WERI-Rb-1 (cell line): ENCODE data around the gene LMBRD1.

Source experiments
- DNase-seq: peaks from one replicate; pipeline ENCODE4 v3.0.0-alpha.2; 2020
- H3K27ac ChIP-seq: fragments of 250-450 bp; sonication (Bioruptor Pico); 2 replicates; pipeline ENCODE4 v1.5.1; 2020; ENCODE audit warnings: mild to moderate bottlenecking, moderate library complexity
- H3K27me3 ChIP-seq: fragments of 250-450 bp; sonication (Bioruptor Pico); 2 replicates; pipeline ENCODE4 v1.5.1; 2021; ENCODE audit warnings: mild to moderate bottlenecking, low read depth, moderate library complexity; ENCODE audit not compliant: insufficient read depth, severe bottlenecking
- H3K36me3 ChIP-seq: fragments of 250-450 bp; sonication (Bioruptor Pico); 2 replicates; pipeline ENCODE4 v1.5.1; 2020; ENCODE audit warnings: mild to moderate bottlenecking, moderate library complexity
- H3K4me3 ChIP-seq: 2 replicates; pipeline ENCODE4 v1.5.1; 2011; ENCODE audit warnings: low read depth, mild to moderate bottlenecking, control low read depth, low read length
- H3K9me3 ChIP-seq: fragments of 250-450 bp; sonication (Bioruptor Pico); 2 replicates; pipeline ENCODE4 v1.5.1; 2021; ENCODE audit warnings: mild to moderate bottlenecking, moderate library complexity; ENCODE audit not compliant: severe bottlenecking
- TF ChIP-seq, protein P1 (sequence below): IDR thresholded peaks from 2 replicates; pipeline ENCODE4 v1.5.1; 2011; ENCODE audit warnings: low read depth, mild to moderate bottlenecking, control low read depth, inconsistent platforms, low read length

LMBRD1 gene

DNA sequence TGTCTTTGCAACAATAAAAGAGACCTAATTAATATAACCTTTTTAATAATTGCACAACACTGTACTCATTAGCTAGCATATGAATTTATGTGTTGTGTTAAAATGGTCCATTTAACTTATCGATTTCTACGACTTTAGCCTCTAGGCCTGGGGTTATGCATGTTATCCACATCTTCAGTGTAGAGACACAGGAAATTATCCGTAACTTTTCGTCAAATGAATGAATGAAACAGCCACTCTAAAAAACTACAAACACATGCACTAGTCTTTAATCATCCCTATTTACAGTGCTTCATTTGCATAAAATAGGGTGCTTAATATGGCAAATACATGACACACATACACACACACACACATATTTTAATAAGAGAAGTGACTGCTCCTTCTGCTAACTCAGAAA is 22.3 kb upstream of the LMBRD1 start:
- Histone ChIP-seq H3K36me3 (no peaks in the 10 kb centered on the region), H3K9me3 (no peaks in the 10 kb centered on the region), H3K27me3 (no peaks in the 10 kb centered on the region), H3K27ac (no peak overlapping the region), H3K4me3 (no peak overlapping the region)
- no peak for DNase-seq
- TF ChIP-seq, protein P1, sequence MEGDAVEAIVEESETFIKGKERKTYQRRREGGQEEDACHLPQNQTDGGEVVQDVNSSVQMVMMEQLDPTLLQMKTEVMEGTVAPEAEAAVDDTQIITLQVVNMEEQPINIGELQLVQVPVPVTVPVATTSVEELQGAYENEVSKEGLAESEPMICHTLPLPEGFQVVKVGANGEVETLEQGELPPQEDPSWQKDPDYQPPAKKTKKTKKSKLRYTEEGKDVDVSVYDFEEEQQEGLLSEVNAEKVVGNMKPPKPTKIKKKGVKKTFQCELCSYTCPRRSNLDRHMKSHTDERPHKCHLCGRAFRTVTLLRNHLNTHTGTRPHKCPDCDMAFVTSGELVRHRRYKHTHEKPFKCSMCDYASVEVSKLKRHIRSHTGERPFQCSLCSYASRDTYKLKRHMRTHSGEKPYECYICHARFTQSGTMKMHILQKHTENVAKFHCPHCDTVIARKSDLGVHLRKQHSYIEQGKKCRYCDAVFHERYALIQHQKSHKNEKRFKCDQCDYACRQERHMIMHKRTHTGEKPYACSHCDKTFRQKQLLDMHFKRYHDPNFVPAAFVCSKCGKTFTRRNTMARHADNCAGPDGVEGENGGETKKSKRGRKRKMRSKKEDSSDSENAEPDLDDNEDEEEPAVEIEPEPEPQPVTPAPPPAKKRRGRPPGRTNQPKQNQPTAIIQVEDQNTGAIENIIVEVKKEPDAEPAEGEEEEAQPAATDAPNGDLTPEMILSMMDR, result no peak

DNA sequence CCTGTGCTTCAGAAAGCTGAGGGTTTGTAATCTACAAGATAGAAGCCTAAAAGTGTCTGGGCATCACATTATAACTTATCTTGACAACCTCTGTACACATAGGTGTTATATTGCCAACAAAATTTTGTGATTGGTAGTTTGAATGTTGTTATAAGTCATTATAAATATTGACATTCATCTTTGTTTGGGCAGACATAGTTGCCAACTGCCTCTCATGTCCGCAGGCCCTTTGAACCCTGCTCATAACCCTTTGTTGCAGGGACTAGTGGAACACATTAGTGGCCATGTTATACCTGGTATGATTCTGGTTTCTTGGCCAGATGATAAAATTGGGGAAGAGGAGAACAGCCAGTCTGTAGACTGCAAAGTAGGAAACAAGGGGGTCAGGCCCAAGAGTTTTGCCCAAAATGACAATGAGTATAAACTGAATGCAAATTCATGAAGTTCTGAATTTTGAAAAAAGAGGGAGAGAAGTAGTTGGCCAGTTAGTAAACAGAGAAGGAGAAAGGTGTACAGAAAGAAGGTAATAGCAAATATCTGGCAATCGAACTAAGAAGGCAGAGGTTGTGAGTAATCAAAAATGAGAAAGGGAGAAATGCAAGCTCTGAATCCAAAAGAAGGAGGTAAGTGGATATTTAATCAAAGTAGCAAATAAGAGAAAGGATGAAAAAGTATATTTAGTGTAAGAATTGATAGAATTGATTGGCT is 21.6 kb upstream of the LMBRD1 start:
- H3K27ac ChIP-seq, result no peak overlapping the region
- H3K9me3 ChIP-seq, result no peaks in the 10 kb centered on the region
- TF ChIP-seq, protein P1, result no peak
- DNase-seq, result no peak
- no peak overlapping the region for H3K4me3 ChIP-seq
- no peaks in the 10 kb centered on the region for H3K36me3 ChIP-seq
- no peaks in the 10 kb centered on the region for H3K27me3 ChIP-seq

DNA sequence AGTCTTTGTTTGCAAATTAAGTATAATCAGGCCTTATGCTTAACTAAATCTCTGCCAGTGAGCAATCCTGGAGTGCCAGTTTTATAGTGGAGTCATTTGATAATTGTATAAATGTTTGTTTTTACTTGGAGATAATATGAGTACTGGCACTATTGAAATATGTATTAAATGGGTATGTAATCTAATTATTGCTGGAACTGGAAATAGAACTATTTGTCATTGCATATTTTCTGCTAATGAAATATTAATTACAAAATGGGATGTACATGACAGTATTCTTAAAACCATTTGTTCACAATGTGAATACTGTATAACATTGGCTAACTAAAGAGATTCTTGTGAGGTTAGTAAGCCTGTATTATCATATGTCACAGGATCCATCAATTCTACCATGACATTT is 20.5 kb upstream of the LMBRD1 start:
- no peaks in the 10 kb centered on the region for H3K9me3 ChIP-seq
- no peak overlapping the region for H3K4me3 ChIP-seq
- DNase-seq, result no peak
- TF ChIP-seq, protein P1, result no peak
- H3K27ac ChIP-seq, result no peak overlapping the region
- no peaks in the 10 kb centered on the region for H3K27me3 ChIP-seq
- no peaks in the 10 kb centered on the region for H3K36me3 ChIP-seq

DNA sequence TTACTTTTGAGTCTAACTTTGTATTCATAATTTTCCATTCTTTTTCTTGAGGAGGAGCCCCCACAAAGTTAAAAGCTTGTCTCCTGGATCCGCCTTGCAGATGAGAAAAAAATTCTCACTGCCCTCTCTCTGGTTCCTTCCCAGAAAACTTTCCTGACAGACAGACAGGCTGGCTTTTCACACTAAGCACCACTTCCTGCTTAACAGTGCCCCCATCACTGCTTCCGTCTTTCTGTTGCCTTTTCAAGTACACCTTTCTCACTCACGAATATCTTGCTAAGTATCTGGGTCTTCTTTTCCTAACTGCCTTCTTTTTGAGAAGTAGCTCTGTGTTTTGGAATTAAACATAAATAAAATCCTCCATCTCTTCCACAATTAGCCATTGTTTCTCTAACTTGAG is 19.8 kb upstream of the LMBRD1 start:
- H3K4me3 ChIP-seq, result no peak overlapping the region
- no peak overlapping the region for H3K27ac ChIP-seq
- H3K27me3 ChIP-seq, result no peaks in the 10 kb centered on the region
- DNase-seq, result no peak
- H3K9me3 ChIP-seq, result no peaks in the 10 kb centered on the region
- H3K36me3 ChIP-seq, result no peaks in the 10 kb centered on the region
- TF ChIP-seq, protein P1, result no peak

DNA sequence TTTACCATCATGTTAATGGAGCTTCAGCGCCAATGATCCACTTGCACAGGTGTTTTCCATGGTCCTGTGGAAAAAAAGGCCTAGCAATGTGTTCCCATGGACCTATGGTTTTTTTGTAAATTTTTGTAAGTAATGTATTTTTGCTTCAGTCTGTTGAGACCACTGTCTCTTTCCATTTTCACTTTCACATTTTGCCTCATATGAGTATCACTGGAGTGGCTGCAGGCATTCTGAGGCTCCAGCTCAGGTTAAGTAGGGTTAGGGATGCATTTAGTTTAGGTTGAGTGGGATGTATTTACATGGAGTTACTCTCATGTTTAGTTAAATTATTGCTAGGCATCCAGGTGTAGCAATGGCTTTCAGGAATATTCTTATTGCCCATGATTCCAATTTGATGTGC is 19.2 kb upstream of the LMBRD1 start:
- no peak for DNase-seq
- Histone ChIP-seq H3K4me3 (no peak overlapping the region), H3K27ac (no peak overlapping the region), H3K9me3 (no peaks in the 10 kb centered on the region), H3K36me3 (no peaks in the 10 kb centered on the region), H3K27me3 (no peaks in the 10 kb centered on the region)
- TF ChIP-seq, protein P1, result no peak

DNA sequence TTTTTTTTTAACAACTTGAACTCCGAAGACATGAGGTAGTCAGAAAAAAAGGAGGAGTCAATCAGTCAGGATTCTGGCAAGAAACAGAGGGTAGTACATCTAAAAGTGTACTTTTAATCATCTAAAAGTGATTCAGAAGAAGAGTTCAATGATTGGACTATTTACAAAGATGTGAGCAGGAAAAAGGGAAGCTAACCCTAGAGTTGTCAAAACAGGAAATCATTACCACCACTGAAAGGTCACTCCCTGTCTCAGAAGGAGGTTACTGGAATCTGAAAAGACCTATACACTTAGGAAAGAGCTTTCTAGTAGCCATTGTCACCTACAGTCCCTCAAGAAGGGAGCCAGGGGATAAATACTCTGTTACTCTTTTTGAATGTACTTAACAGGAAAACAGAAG is 16.7 kb upstream of the LMBRD1 start:
- no peak for DNase-seq
- H3K9me3 ChIP-seq, result no peaks in the 10 kb centered on the region
- no peak overlapping the region for H3K27ac ChIP-seq

More for the DNA sequence above, 16.7 kb upstream of the LMBRD1 start:
- TF ChIP-seq, protein P1, result no peak
- Histone ChIP-seq H3K36me3 (no peaks in the 10 kb centered on the region), H3K4me3 (no peak overlapping the region), H3K27me3 (no peaks in the 10 kb centered on the region)
